GM12864 (cell line): ENCODE results near the gene BAIAP2.

ENCODE experiments used
- DNase-seq: peaks from one replicate; pipeline ENCODE4 v3.0.0-alpha.2; 2011; ENCODE audit warnings: low read depth
- H3K4me3 ChIP-seq: 2 replicates; pipeline ENCODE4 v1.5.1; 2011; ENCODE audit warnings: mild to moderate bottlenecking, low read depth, low read length, control low read depth
- TF ChIP-seq, protein P1 (sequence below): IDR thresholded peaks from 2 replicates; pipeline ENCODE4 v1.5.1; 2011; ENCODE audit warnings: low read depth, mild to moderate bottlenecking, moderate library complexity, low read length, control low read depth, inconsistent platforms; ENCODE audit errors: missing control alignments

The BAIAP2 gene

DNA sequence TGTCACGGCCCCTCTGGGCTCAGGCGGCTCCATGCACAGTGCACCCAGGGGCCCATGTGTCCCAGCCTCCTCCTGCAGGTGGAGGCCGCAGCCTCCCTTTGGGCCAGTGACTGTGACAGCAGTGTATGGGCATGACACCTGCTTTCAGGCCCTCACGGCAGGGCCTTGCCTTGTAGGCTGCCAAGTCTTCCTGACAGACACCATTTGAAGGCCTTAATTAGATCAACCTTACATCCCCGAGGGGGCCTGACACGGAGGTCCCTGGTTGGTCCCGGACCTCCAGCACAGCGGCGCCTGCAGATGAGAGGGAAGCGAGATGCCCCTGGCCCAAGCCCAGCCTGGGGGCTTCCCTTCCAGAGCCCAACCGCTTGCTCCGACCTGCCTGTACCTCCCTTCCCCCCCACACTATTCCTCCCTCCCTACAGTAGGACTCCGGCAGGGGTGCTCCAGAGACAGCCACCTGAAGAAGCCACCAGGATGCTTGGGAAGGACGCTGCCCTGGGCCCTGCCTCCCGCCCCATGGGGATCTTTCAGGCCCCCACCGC lies 31.9 kb downstream of the BAIAP2 start:
- TF ChIP-seq, protein P1, sequence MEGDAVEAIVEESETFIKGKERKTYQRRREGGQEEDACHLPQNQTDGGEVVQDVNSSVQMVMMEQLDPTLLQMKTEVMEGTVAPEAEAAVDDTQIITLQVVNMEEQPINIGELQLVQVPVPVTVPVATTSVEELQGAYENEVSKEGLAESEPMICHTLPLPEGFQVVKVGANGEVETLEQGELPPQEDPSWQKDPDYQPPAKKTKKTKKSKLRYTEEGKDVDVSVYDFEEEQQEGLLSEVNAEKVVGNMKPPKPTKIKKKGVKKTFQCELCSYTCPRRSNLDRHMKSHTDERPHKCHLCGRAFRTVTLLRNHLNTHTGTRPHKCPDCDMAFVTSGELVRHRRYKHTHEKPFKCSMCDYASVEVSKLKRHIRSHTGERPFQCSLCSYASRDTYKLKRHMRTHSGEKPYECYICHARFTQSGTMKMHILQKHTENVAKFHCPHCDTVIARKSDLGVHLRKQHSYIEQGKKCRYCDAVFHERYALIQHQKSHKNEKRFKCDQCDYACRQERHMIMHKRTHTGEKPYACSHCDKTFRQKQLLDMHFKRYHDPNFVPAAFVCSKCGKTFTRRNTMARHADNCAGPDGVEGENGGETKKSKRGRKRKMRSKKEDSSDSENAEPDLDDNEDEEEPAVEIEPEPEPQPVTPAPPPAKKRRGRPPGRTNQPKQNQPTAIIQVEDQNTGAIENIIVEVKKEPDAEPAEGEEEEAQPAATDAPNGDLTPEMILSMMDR: no peak
- DNase-seq: no peak
- H3K4me3 ChIP-seq: no peak overlapping the region

DNA sequence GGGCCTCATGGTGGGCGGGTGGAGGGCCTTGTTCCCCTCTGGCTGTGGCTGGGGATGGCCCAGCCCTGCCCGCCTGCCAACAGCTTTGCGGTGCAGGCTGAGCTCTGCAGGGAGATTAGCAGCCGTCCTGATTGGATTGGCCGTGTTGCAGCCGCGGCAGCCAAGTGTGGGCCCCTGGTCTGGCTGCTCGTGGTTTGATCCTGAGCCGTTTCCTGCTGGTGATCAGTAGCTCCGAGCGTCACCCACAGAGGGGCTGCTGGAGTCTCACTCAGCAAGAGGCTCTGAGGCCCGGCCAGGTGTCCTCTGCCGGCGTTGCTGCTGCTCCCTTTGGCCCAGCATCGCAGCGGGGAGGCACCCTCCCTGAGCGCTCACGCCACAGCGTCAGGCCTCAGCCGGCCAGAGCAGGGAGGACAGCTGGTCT lies 32.5 kb downstream of the BAIAP2 start:
- H3K4me3 ChIP-seq: no peak overlapping the region
- no peak for DNase-seq
- TF ChIP-seq, protein P1: no peak

DNA sequence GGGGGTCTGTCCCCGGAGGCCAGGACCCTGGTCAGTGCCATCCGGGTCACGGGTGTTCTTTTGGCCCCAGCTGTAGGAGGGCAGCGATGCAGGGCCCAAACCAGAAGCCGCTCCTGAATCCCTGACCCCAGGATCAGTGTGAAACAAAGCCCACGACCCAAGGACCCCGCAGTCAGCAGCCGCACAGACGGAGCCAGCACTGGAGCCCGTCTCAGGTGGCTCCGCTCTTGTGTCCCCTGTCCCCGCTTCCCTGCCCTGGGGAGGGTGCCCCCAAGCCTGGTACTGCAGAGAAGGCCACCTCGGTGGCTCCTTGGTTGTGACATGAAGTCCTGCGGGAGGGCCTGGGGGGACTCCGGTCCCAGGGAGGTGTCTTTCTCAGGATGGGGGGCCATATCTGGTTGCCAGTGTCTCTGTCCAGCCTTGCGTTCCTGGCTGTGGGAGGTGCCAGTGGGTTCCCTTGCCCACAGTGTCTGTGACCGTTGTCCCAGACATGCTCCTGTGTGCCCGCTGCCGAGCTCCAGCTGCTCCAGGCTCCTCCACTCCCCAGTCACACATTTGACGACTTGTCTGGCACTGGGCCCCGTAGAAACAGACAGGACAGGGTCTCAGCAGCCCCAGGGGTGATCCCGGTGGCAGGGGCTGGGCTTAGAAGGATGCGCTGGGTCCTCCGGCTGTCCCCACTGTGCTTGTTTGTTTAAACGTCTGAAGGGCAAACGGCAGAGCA lies 33.6 kb downstream of the BAIAP2 start:
- no peak overlapping the region for H3K4me3 ChIP-seq
- TF ChIP-seq, protein P1: no peak

DNA sequence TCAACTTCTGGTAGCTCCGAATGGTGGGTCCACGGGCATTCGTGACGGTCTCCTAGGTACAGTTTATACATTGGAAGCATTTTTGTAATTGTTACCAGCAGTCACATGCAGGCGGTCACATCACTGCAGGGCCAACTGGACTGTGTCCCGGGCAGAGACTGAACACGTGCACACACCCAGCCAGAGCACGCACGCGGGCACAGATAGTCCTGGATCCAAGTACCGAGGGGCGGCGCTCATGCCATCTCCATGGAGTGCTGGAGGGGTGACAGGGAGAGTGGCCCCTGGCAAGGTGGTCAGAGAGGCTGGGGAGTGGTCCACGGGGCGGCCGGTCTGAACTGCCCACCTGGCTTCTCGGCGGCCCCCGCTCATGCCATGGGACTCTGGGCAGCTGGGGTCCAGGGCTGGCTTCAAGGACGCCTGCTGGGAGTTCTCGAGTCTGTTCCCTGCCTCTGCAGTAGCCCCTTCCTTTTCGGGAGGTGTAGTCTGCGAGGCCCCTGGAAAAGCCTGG lies 34.2 kb downstream of the BAIAP2 start:
- no peak overlapping the region for H3K4me3 ChIP-seq
- DNase-seq: no peak
- TF ChIP-seq, protein P1: no peak

More for the DNA sequence above, 33.6 kb downstream of the BAIAP2 start:
- DNase-seq: no peak

DNA sequence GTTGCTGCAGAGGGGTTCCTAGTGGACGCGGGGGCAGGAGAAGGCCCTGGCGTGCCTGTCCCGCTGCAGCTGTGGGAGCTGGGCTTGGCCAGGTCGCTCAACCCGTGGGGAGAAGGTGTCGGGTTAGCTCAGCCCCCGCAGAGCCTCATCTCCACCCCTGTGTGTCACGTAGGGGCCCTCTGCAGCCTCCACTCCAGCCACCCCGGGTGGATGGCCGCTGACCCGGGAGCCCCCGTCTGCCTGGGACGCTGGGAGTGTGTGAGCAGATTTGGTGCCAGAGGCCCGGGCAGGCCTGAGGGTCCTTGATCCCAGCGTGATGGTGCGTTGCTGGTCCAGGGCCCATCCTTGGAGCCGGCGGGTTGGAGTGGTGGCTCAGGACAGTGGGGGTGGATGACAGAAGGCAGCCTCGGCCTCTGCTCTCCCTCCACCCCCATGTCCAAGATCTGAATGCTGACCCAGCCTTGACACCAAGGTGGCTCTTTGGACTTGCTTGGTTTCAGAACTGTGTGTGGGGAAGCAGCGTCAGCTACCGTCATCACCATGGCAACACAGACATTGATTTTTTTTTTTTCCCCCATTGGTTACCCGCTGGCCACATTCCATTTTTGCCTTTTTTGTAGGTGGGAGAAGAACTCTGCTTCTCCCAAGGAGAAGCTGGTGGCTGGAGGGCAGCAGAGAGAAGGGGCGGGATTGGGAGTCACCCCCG lies 35.7 kb downstream of the BAIAP2 start:
- TF ChIP-seq, protein P1: no peak
- no peak overlapping the region for H3K4me3 ChIP-seq
- no peak for DNase-seq

DNA sequence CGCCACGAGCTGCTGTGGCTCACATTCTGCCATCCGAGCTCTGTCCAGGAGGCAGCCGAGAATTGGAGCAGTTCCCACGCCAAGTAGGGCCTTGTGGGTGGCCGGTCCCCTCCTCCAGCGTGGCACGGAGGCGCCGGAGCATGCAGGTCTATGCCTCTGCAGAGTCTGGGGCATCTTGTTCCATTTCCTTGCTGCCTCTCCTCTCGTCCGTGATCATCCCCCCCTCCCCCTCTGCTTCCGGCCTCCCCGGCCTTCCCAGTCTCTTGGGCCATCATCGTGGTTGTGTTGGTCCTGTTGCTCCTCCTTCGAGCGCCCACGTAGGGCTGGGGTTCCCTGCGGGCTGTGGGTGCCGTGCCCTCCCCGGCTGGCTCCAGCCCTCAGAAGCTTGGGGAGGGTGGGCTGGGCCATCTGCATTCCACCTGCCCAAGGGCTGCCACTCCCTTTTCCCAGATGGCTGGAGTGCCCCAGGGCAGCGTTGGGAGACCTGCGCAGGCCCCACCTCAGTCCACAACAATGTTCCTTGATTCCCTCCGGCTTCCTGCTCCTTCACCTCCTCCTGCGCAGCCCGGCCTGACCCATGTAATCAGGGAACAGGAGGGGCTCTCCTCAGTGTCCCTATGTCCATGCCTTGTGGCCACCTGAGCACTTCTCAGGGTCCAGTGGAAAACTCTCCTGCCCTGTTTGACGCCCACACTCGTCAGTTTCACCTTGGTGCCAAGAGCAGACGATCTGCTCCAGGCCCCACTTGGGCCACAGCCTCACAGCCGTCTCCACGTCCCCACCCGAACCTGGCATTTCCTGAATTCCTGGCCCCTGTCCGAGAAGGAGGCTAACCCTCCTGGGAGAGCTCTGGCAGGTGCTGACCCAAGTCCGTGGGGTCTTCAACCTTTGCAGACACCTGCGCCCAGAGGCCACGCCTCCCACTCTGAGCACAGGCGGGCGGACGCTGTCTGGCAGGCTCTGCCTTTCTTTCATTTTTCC lies 37.1 kb downstream of the BAIAP2 start:
- H3K4me3 ChIP-seq: no peak overlapping the region
- TF ChIP-seq, protein P1: no peak
- DNase-seq: no peak
